HFF-Myc (cell line): ENCODE data around the gene FAM83C.

Source experiments
- DNase-seq: peaks from one replicate; pipeline ENCODE4 v3.0.0-alpha.2; 2011; ENCODE audit warnings: low read depth; ENCODE audit errors: extremely low read depth
- H3K4me3 ChIP-seq: replicated peaks from 2 replicates; pipeline ENCODE4 v1.5.1; 2011; ENCODE audit warnings: low read depth, mild to moderate bottlenecking, control low read depth, low read length
- CTCF ChIP-seq: IDR thresholded peaks from 2 replicates; pipeline ENCODE4 v1.5.1; 2012; ENCODE audit warnings: mild to moderate bottlenecking, low read depth, low read length, control low read depth; ENCODE audit errors: missing control alignments

FAM83C gene

GRCh38 chr20:35248641-35249475 is 43.4 kb downstream of the FAM83C start:
- no peak for DNase-seq
- no peak for TF ChIP-seq CTCF
- H3K4me3 ChIP-seq = no peak overlapping the region

- no peak overlapping the region for H3K4me3 ChIP-seq
- no peak for DNase-seq
- TF ChIP-seq CTCF = no peak
Measured at GRCh38 chr20:35246723-35247122, 45.5 kb downstream of the FAM83C start.

GRCh38 chr20:35243986-35244385 is 48.2 kb downstream of the FAM83C start:
- TF ChIP-seq CTCF = no peak
- no peak overlapping the region for H3K4me3 ChIP-seq
- DNase-seq = no peak

- no peak overlapping the region for H3K4me3 ChIP-seq
- no peak for DNase-seq
- no peak for TF ChIP-seq CTCF
Measured at GRCh38 chr20:35243317-35243716, 48.9 kb downstream of the FAM83C start.

GRCh38 chr20:35240811-35241293 is 51.4 kb downstream of the FAM83C start:
- no peak overlapping the region for H3K4me3 ChIP-seq
- TF ChIP-seq CTCF = no peak
- no peak for DNase-seq

- TF ChIP-seq CTCF = no peak
- no peak for DNase-seq
- no peak overlapping the region for H3K4me3 ChIP-seq
Measured at GRCh38 chr20:35240083-35240810, 52.0 kb downstream of the FAM83C start.
